Panc1 (cell line): ENCODE results near the gene ZNF140. TPM values are rescaled to one million over a fixed set of nuclear protein-coding genes. Genes with fewer than 3 reads are reported as not detected.

Experiments used
- ATAC-seq: fragments of 200-7000 bp; cut with Tn5 transposase; 2 replicates; pipeline ENCODE4 v1.9.1; 2020; ENCODE audit warnings: mild to moderate bottlenecking, moderate library complexity
- BruUV-seq: library from RNA; stranded (reverse); fragments of 400-500 nt; replicated peaks from 2 replicates; lab custom pipeline; 2021; lab: Mats Ljungman, UMichigan
- CTCF ChIA-PET: fragments of 300-600 bp; sonication (Branson Sonifier 250); formaldehyde crosslinking; loops from one replicate; lab custom pipeline; 2022; ENCODE audit warnings: antibody characterized with exemption; lab: Charles Lee
- POLR2A ChIA-PET: fragments of 300-600 bp; sonication (Branson Sonifier 250); formaldehyde crosslinking; loops from one replicate; lab custom pipeline; 2022; ENCODE audit warnings: antibody characterized with exemption; lab: Charles Lee
- DNase-seq: peaks from one replicate; pipeline ENCODE4 v3.0.0-alpha.2; 2010; ENCODE audit warnings: low read depth, low spot score
- H3K27ac ChIP-seq: 2 replicates; pipeline ENCODE4 v1.5.1; 2011; ENCODE audit warnings: mild to moderate bottlenecking, low read length, inconsistent platforms
- H3K27me3 ChIP-seq: fragments of 200-500 bp; sonication (Bioruptor generic); 2 replicates; pipeline ENCODE4 v1.6.0; 2014; ENCODE audit warnings: low read length, inconsistent platforms; ENCODE audit not compliant: control insufficient read depth, insufficient read depth
- H3K36me3 ChIP-seq: fragments of 200-500 bp; sonication (Bioruptor generic); 2 replicates; pipeline ENCODE4 v1.5.1; 2014; ENCODE audit warnings: inconsistent platforms, mild to moderate bottlenecking, low read length, moderate library complexity; ENCODE audit not compliant: control insufficient read depth, insufficient read depth
- H3K4me1 ChIP-seq: 2 replicates; pipeline ENCODE4 v1.5.1; 2011; ENCODE audit warnings: inconsistent platforms, mild to moderate bottlenecking, low read length, moderate library complexity; ENCODE audit not compliant: control insufficient read depth, insufficient read depth
- H3K4me3 ChIP-seq, 2 experiments: 2 replicates each; pipeline ENCODE4 v1.5.1; 2011 to 2012; ENCODE audit warnings: low read depth in 2 of 2, low read length in 2 of 2, mild to moderate bottlenecking in 2 of 2, inconsistent platforms in 1 of 2, moderate library complexity in 1 of 2
- H3K9me3 ChIP-seq: fragments of 200-500 bp; sonication (Bioruptor generic); 2 replicates; pipeline ENCODE4 v1.5.1; 2014; ENCODE audit warnings: low read depth, mild to moderate bottlenecking, inconsistent platforms, low read length, moderate library complexity; ENCODE audit not compliant: control insufficient read depth, insufficient read depth
- POLR2AphosphoS5 ChIP-seq: IDR thresholded peaks from 2 replicates; pipeline ENCODE4 v1.6.1; 2012; ENCODE audit warnings: mild to moderate bottlenecking, low read depth, low read length, moderate library complexity
- SIN3A ChIP-seq: IDR thresholded peaks from 2 replicates; pipeline ENCODE4 v1.6.1; 2012; ENCODE audit warnings: low read depth, mild to moderate bottlenecking, low read length, moderate library complexity, borderline replicate concordance; ENCODE audit not compliant: insufficient read depth
- TCF7L2 ChIP-seq: IDR thresholded peaks from 2 replicates; pipeline ENCODE4 v1.6.1; 2011; ENCODE audit warnings: mild to moderate bottlenecking, low read depth, low read length, inconsistent platforms
- in situ Hi-C: cut with HindIII; loops from 2 replicates; pipeline ENCODE4 v1.10.0; 2016; ENCODE audit warnings: low sequenced_read_pairs, low pct_unique_long_range_greater_than_20kb
- intact Hi-C: fragments of 100-400 bp; cut with micrococcal nuclease; formaldehyde crosslinking; loops from one replicate; pipeline ENCODE4 v1.10.0; 2022; ENCODE audit not compliant: unreplicated experiment
- total RNA-seq: library from RNA; stranded (reverse); gene quantifications from one replicate; pipeline ENCODE4 v1.2.1, GENCODE V29; 2021; ENCODE audit not compliant: unreplicated experiment
- TF ChIP-seq, protein P1 (sequence below): fragments of 450-650 bp; IDR thresholded peaks from 2 replicates; pipeline ENCODE4 v1.5.1; 2017; ENCODE audit warnings: mild to moderate bottlenecking
- TF ChIP-seq, protein P2 (sequence below), 2 experiments: IDR thresholded peaks; 2 replicates each; pipeline ENCODE4 v1.6.1; 2011 to 2012; ENCODE audit warnings: low read depth in 2 of 2, control low read depth in 1 of 2, low read length in 1 of 2, mild to moderate bottlenecking in 1 of 2, moderate library complexity in 1 of 2; ENCODE audit not compliant: insufficient read depth in 1 of 2

ZNF140 gene
- total RNA-seq, 1 experiment from 2014 or later, result 14.3 TPM

DNA sequence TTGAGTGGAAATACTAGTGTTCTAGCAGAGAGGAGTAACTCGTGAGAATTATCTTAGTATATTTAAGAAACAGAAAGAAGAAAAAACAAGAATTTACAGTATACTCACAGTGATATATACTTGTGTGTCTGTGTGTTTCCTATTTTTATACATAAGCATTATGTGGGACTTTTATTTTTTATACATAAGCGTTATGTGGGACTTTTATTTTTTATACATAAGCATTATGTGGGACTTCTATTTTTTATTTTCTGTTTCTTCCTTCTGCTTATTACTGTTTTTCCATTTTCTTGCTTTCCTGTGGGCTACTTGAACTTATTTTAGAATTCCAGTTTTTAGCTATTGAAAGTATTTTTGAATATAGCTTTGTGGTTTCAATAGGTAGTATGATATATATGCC lies 6.9 kb upstream of the ZNF140 start:
- H3K27me3 ChIP-seq, result no peaks in the 10 kb centered on the region
- BruUV-seq, result no TSS peak
- peaks cover 30% of the 10 kb centered on the region for H3K9me3 ChIP-seq
- no peaks in the 10 kb centered on the region for H3K4me1 ChIP-seq
- no peak for DNase-seq
- TF ChIP-seq SIN3A, result no peak
- TF ChIP-seq TCF7L2, result no peak
- TF ChIP-seq POLR2AphosphoS5, result no peak
- TF ChIP-seq, protein P1, sequence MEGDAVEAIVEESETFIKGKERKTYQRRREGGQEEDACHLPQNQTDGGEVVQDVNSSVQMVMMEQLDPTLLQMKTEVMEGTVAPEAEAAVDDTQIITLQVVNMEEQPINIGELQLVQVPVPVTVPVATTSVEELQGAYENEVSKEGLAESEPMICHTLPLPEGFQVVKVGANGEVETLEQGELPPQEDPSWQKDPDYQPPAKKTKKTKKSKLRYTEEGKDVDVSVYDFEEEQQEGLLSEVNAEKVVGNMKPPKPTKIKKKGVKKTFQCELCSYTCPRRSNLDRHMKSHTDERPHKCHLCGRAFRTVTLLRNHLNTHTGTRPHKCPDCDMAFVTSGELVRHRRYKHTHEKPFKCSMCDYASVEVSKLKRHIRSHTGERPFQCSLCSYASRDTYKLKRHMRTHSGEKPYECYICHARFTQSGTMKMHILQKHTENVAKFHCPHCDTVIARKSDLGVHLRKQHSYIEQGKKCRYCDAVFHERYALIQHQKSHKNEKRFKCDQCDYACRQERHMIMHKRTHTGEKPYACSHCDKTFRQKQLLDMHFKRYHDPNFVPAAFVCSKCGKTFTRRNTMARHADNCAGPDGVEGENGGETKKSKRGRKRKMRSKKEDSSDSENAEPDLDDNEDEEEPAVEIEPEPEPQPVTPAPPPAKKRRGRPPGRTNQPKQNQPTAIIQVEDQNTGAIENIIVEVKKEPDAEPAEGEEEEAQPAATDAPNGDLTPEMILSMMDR, result no peak
- no peak for ATAC-seq
- ChIA-PET CTCF (no interaction called here), POLR2A (no interaction called here)
- H3K36me3 ChIP-seq, result no peaks in the 10 kb centered on the region
- in situ Hi-C loops, result no loop called here
- no peak overlapping the region for H3K4me3 ChIP-seq
- H3K27ac ChIP-seq, result no peak overlapping the region
- intact Hi-C loops, result no loop called here

DNA sequence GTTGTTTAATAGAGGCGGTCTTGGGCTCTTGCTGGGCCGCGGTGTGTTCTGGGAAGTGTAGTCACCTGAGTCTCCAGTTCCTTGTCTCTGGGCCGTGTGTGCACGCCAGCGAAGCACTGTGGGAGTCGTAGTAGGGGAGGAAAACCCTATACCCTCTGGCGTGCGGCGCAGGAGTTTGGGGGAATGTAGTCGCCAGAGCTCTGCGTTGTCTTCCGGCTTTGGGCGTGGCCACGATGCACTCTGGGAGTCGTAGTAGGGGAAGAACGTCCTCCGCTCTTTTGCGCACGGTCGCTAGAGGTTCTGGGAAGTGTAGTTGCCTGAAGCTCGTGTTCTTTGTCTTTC lies 726 bp upstream of the ZNF140 start:
- peak; percentile 92 for DNase-seq
- TSS peak; percentile 91 for BruUV-seq
- in situ Hi-C loops (no loop called here), intact Hi-C loops (no loop called here)
- Histone ChIP-seq H3K36me3 (peaks cover 12% of the 10 kb centered on the region), H3K4me3 (peak overlapping the region; percentile 74 to 79), H3K4me1 (no peaks in the 10 kb centered on the region), H3K27ac (peak overlapping the region; percentile 77), H3K27me3 (no peaks in the 10 kb centered on the region), H3K9me3 (peaks cover 60% of the 10 kb centered on the region)
- ChIA-PET CTCF (no interaction called here), POLR2A (no interaction called here)
- ATAC-seq, result peak; percentile 93
- TF ChIP-seq, protein P2, sequence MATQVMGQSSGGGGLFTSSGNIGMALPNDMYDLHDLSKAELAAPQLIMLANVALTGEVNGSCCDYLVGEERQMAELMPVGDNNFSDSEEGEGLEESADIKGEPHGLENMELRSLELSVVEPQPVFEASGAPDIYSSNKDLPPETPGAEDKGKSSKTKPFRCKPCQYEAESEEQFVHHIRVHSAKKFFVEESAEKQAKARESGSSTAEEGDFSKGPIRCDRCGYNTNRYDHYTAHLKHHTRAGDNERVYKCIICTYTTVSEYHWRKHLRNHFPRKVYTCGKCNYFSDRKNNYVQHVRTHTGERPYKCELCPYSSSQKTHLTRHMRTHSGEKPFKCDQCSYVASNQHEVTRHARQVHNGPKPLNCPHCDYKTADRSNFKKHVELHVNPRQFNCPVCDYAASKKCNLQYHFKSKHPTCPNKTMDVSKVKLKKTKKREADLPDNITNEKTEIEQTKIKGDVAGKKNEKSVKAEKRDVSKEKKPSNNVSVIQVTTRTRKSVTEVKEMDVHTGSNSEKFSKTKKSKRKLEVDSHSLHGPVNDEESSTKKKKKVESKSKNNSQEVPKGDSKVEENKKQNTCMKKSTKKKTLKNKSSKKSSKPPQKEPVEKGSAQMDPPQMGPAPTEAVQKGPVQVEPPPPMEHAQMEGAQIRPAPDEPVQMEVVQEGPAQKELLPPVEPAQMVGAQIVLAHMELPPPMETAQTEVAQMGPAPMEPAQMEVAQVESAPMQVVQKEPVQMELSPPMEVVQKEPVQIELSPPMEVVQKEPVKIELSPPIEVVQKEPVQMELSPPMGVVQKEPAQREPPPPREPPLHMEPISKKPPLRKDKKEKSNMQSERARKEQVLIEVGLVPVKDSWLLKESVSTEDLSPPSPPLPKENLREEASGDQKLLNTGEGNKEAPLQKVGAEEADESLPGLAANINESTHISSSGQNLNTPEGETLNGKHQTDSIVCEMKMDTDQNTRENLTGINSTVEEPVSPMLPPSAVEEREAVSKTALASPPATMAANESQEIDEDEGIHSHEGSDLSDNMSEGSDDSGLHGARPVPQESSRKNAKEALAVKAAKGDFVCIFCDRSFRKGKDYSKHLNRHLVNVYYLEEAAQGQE (IDR thresholded peaks at IDR 0.05; ENCODE audit: insufficient read depth in 1 of 2, low read depth in 2 of 2, low read length in 1 of 2), result no peak
- TF ChIP-seq SIN3A (no peak), TCF7L2 (no peak), POLR2AphosphoS5 (no peak)
- TF ChIP-seq, protein P1, result no peak
